Myocyte (in vitro differentiated cells): ENCODE results near the gene ACIN1. TPM values are rescaled to one million over a fixed set of nuclear protein-coding genes. Genes with fewer than 3 reads are reported as not detected.
"Not testable (repeated sequence)": the region's sequence is repeated elsewhere in the genome, so short reads cannot be mapped to it uniquely, and the experiment has no call there.

ENCODE experiments used
- DNase-seq: peaks from one replicate; pipeline ENCODE4 v3.0.0-alpha.2; 2012; ENCODE audit warnings: low read depth
- total RNA-seq: library from RNA; depleted of rRNA; stranded (reverse); fragments of >200 nt; gene quantifications from 2 replicates; pipeline ENCODE4 v1.2.3, GENCODE V29; 2014

ACIN1 gene
- total RNA-seq, 1 donor from 2014 or later = 90.4 TPM

DNA sequence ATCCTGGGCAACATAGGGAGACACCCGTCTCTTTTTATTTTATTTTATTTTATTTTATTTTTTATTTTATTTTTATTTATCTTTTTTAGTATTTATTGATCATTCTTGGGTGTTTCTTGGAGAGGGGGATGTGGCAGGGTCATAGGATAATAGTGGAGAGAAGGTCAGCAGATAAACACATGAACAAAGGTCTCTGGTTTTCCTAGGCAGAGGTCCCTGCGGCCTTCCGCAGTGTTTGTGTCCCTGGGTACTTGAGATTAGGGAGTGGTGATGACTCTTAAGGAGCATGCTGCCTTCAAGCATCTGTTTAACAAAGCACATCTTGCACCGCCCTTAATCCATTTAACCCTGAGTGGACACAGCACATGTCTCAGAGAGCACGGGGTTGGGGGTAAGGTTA is 12.7 kb upstream of the ACIN1 start:
- DNase-seq = not testable (repeated sequence)

DNA sequence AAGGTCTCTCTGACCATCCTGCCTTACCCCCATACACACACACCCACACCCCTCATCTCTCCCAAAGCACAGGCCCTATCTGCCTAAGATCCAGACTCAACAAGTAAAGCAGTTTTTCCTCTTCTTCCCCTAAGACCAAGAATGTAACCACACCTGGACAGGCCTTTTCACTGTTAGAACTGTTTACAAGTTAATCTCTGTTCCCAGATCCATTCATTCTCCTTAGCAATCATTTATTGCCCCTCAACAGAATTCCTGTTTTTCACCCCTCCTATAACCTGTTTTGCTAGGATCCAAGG is 11.8 kb upstream of the ACIN1 start:
- no peak for DNase-seq

DNA sequence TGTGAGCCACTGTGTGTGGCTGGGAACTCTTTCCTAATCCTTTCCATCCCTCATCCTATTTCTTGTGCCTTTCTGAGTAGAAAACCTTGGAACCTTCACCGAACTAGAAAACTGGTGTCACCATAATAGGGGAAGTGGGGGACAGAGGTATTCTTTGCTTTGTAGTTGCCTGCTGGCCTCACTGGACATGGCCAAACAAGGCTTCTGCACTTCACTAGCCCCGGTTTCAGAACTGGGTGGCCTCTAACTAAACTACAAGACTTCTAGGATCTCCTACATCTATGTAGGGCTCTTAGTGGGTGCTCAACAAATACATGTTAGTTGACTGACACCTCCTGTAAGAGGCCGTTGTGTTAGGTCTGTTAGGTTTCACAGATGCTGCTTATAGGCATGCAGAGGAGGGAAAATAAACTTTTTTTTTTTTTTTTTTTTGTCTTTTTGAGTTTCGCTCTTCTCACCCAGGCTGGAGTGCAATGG is 10.4 kb upstream of the ACIN1 start:
- no peak for DNase-seq

DNA sequence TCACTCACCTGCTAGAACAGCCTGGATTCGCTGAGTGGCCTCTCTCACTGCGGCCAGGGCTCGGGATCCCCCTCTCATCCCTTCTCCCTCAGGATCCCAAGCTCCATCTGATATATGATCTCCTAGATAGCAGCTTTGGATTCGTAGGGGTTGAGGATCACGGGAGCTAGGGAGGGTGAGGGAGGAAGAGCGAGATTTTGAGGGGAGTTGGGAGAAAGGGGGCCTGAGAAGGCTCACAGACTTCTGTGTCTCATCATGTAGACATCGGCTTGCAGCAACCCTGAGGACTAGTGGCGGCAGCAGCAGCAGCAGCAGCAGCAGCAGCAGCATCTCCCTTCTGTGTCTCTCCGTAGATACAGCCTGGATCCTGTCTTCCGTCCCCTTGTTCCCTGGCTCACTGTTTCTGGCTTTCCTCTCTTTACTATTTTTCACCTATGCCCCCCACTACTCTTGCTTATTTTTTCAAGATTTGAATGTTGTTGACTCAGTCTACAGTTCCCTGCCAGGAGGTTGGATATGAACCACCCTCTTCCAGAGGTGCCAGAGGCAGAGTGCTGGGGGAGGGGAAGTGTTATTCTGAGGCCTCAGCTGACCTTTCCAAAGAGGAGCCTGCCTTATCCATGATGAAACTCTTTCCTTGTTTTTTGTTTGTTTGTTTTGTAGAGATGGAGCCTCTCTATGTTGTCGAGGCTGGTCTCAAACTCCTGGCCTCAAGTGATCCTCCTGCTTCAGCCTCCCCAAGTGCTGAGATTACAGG is 9.8 kb upstream of the ACIN1 start, which contains the start of gene CIROP:
Gene CIROP, minus strand, starts transcription at position 399 of the 757 bp plus-strand sequence. Its CDS starts 69 bp downstream, at position 330.
- no peak for DNase-seq

DNA sequence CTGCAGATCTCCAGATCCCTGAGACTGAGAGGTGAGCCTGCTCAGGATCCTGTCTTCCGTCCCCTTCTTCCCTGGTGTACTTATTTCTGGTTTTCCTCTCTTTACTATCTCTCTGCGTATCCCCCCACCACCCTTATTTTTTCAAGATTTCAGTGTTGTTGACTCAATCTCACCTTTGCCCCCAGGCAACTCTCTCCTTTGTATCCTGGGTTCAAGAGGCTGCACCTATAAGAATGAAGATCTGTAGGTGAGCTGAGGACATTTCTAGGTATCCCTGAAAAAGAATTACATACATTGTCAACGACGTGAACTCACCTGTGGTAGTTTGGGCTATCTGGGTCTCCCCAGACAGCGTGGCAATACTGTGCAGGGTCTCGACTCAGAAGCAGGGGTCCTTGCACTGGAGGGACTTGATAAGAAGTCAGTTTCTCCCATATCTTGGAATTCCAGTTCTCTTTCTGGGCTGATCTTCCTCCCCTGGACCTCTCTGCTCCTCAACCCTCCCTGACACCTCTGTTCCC is 9.2 kb upstream of the ACIN1 start:
- DNase-seq = no peak

DNA sequence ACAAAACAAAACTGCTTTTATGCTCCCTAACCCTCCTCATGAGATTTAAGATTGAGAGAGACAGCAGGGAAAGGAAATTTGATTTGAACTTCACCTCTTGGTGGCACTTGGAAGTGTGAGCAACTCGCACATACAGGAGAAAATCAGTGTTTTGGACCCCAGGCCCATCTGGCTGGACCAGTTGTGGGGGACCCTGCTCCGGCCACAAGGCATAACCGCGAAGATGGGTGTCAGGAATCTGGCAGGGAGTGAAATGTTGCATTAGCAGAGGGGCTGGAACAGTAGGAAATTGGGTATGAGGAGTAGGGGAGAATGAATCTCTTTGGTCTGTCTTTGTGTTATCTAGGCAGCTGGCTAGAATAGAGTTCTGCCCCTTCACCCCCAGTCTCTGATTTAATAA is 8.6 kb upstream of the ACIN1 start:
- no peak for DNase-seq

DNA sequence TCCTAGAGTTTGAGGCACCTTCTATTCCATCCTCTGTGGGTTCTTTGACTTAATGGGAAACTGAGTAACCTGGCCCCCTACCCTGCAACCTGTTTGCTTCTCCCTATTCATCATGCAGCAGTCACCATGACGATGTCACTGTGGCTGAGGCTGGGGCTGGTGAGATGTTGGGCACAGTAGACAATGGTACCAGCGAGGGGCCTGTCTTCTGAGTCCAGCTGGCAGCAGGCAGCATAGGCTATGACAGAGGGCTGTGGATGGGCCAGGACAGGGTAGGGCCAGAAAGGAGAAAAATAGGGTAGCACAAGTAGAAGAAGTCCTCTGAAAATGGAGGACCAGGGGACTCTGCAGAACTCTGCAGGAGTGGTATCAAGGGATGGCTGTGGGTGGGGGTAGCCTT is 7.9 kb upstream of the ACIN1 start:
- no peak for DNase-seq

DNA sequence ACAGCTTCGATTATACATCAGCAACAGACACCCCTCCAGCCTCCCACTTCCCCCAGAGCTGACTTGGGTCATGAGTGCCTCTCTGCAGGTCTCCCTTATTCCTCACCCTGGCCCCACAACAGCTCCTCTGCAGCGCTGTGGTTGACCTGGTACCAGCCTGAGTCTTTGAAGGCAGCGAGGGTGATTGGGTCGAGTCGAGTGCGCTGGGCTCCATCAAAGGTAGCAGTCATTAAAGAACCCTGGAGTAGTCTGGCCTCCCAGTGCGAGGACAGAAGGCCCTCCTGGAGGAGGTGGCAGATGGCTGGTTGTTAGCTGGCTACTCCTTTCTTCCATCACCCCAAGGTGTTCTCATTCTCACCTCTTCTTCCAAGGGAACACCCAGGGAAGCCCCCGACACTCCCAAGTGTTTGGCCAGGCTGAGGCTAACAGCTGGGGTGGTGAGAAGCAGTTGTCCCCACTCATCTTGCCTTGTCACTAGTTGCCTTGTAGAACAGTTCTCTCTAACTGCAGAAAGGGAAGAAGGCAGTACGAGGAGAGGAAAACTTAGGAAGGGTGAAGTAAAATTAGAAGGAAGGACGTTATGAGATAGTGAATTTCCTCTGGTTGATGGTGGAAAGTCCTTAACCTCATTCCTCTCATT is 7.2 kb upstream of the ACIN1 start:
- peak; percentile 71 for DNase-seq

DNA sequence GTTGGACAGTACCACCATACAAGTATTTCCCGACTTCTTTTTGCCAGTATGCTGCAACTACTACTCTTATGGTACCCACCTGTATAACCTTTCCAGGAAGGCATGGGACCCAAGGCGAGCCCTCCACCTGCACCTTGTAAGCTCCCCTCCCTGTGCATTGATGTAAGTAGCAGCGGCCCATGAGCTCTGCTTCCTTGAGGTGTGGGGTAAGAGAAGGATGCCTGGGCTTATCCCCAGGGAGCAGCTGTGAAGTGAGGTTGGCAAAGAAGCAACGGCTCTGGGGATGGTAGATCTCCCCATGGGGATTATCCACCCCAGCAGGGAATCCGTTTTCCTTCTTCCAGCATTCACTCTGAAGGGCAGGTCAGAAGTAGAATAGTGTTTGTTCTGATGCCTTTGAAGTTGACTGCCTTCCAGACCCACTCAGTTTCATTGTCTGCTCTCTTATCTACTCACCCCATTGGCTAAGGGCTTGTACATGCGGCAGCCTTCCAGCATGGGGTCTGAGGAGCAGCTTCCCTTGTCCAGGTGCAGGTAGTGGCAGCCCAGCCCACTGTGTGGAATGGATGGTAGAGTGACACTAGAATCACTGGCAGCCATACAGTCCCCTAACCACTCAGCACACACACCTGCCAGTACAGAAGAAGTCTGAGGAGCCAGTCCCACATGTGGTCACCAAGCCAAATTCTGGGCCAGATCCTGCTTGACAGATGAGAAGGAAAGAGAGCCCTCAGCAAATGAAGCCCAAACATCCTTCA is 6.5 kb upstream of the ACIN1 start:
- no peak for DNase-seq

DNA sequence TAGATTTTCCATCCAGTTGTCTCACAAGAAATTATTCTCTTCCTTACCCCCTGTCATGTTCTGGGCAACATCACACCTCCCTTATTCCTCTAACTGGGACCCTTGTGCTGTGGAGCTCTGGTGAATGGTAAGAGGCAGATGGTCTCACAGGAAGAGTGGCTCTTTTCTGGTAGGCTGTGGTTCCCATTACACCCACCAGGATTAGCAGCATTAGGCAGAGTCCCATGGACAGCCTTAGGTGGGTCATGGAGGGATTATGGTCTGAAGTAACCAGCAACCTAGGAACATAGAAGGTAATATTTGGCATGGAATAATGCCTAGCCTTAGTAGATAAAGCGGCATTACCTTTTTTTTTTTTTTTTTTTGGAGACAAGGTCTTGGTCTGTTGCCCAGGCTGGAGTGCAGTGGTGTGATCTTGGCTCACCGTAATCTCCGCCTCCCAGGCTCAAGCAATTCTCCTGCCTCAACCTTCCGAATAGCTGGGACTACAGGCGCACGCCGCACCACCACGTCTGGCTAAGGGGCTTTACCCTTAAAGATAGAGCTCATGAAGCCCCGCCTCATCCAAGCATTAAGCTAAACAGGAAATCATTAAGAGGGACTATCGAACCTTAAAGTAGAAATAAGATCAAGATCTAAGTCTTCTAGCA is 4.4 kb upstream of the ACIN1 start:
- no peak for DNase-seq

DNA sequence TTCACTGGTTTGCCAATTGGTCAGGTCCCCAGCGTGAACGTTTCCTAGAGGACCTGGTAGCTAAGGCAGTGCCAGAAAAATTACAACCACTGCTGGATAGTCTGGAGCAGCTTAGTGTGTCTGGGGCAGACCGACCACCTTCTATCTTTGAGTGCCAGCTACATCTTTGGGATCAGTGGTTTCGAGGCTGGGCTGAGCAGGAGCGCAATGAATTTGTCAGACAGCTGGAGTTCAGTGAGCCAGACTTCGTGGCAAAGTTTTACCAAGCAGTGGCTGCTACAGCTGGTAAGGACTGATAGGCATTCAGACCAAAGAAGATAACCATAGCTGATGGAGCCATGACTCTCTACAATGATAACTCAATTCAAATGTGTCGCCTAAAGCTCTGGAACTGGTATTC is 2.9 kb upstream of the ACIN1 start:
- peak; percentile 87 for DNase-seq

DNA sequence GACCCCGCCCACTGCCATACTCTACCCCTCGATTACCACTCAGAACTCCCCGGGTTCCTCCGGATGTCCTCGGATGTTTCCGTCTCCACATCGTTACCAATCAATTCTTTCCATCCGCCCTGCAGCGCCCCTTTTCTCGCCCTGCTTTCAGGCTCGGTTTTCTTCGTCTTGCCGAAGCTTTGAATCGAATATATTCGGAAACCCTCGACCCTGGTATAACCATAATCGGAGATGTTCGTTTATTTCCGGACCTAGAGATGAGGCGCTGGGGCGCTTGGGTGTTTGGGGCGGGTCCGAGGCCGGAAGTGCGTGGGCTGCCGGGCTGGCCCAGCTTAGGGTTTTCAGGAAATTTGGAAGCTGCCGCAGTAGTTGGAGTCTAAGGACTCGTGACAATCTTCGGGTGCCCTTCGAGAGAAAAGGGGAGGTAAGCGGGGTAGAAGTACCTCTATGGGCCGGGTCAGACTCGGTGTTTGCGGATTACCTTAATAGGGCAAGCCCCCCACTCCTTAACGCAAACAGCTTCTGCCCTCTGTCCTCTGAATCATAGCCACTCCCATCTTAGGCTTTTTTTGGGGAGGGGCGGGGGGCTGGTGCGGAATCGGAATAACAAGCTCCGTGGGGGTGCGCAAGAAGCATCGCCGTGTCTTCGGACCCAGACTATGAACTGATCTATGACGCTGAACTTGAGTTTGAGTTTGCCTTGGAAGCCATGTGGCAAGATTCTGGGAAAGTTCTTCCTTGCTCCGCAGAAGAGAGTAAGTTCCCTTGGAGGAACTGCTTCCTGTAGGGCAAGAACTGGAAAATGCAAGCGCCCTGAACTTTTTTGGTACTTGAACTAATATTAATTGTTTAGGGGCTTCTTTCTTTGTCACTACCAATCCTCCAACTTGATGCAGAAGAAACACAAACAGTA is 516 bp upstream of the ACIN1 start, which contains the start of gene C14orf119:
Gene C14orf119, plus strand, starts transcription at position 310 of the 913 bp plus-strand sequence. CDS start 2,154 bp downstream, outside the sequence.
- peak; percentile 100 for DNase-seq

DNA sequence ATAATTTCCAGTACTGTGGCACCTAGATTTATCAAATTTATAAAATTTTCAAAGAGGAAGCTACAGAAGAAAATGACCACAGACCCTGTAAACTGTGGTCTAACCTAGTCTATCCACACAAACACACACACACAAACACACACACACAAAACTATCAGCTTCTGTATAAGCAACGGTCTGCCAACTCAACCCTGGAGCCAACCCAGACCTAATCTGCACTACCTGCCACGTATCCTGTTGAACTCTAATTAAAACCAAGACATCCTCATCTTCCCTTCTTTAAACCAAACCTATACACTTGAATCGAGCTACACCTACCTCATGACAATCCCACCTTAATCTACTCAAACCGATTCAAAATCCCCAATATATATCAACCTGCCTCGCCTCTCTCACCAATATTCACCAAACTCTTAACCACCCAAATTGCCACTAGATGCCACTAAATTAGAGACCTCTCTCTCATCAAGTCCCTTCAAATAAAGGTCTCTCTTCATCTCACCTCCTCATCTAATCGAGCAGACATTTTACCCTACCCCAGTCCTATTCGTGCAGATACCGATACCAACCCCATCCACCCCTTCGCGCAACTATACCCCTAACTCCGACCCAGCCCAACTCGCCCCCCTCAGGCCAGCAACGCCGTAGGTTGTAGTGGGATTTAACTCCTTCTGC is 808 bp downstream of the ACIN1 start:
- DNase-seq = no peak

DNA sequence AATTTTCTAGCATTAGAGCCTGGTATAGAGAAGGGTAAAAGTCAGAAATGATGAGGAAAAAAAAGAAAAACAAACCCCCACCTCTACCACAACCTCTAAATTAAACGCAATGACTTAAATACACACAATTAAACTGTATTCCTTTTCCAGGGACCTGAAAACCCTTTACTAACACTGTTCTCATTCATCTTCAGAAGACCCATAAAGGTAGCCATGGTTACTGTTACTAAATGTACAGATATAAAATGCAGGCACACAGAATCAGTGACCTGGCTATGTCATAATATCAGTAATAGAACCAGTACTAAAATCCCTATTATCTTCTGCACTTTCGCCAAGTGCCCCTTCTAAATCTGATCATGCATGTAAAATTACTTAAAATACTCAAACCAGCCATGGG is 1.4 kb downstream of the ACIN1 start:
- DNase-seq = no peak

DNA sequence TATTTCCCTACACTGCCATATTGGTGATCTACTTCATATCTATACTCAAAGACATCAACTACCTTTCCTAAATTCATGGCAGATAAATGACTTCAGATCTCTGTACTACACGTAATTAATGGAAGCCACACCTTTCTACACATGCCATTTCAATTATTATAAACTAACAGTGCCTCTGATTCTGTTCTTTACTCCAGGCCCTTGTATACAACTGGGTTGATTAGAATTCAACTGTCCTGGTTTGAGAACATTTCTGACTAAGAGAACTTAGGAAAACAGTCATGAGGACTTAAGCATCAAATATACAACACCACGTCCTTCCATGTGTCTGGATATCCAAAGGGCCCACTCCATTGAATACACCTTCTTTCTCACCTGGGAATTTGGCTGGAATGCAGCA is 1.8 kb downstream of the ACIN1 start:
- DNase-seq = no peak

DNA sequence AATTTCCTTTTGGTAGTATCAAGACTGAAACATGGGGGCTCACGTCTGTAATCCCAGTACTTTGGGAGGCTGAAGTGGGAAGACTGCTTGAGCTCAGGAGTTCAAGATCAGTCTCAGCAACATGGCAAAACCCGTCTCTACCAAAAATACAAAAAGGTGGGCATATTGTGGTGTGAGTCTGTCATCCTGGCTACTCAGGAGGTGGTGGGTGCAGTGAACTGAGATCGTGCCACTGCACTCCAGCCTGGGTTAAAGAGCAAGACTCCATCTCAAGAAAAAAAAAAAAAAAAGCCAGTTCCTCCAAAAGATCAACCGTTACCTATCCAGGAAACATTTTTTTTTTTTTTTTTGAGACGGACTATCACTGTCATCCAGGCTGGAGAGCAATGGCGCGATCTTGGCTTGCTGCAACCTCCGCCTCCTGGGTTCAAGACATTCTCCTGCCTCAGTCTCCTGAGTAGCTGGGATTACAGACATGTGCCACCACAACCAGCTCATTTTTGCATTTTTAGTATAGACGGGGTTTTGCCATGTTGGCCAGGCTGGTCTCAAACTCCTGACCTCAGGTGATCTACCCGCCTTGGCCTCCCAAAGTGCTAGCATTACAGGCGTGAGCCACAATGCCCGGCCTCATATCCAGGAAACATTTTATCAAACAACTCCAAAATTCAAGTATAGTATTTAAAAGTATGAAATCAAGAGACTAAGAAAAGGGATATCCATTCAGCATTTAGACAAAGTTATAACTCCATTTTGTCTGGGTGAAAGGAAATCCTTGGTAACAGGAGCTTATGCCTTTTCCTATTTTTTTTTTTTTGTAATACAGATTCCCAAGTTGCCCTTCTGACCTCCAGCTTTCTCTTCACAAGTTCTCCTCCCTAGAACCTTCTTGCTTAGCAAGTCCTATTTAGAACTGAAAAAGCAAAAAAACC is 3.4 kb downstream of the ACIN1 start:
- no peak for DNase-seq

DNA sequence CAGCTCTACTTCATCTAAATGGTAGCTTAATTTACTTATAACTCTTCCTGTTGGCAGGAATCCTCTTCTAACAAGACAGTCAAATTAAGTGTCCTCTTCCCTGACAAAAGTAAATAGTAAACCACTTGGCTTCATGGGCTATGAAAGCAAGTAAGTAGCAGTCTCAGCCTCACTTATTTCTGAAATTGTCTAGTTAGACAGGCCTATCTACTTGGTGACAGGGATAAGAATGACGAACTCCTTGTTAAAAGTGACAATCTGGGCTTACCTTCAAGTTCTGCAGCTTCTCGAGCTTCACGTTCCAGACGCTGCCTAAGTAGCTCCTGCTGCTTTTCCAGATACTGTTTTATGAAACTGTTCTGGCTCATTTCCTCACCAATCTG is 4.7 kb downstream of the ACIN1 start:
- no peak for DNase-seq

DNA sequence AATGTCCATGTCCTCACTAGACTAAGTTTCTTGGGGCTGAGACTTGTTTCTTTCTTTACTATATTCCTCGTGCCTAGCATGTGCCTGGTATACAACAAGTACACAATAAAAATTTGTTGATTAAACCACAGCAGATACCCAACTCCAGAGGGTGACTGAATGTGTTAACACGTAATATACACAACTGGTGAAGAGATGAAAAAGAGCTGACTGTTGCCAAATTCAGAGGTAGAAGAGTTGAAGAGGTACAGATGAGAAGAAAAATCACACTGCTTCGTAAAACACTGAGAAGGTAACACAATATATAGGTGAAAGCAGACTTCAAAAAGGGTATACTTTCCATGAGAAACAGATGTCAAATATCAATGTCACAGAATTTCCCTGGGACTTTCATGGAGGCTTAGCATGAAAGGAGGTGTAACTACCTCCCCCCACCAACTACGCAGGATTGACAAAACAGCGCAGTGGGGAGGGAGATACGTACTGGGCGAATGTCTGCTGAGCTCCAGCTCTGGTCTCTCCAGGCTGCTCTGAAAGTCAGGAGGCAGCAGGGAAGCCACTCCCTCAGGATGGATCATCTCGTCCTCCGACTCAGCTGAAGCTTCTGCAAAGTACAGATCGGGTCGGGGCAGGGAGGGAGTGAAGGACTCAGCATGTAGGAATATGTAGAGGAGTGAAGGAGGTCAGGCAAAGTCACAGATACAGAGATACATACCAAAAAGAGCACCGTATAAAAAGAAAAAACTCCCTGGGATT is 5.3 kb downstream of the ACIN1 start:
- no peak for DNase-seq
